Choroid plexus epithelial cell (primary cell): Measurements from ENCODE around the gene NAA11.
"Not testable (repeated sequence)": the region's sequence is repeated elsewhere in the genome, so short reads cannot be mapped to it uniquely, and the experiment has no call there.

Experiments used
- DNase-seq: peaks from one replicate; pipeline ENCODE4 v3.0.0-alpha.2; 2010; ENCODE audit warnings: low read depth
- H3K4me3 ChIP-seq: 2 replicates; pipeline ENCODE4 v1.5.1; 2011; ENCODE audit warnings: low read depth, mild to moderate bottlenecking, control low read depth, low read length, moderate library complexity
- CTCF ChIP-seq: conservative IDR thresholded peaks from 2 replicates; pipeline ENCODE4 v1.5.1; 2011; ENCODE audit warnings: low read depth, mild to moderate bottlenecking, control low read depth, inconsistent platforms, low read length, moderate library complexity

Gene NAA11

GRCh38 chr4:79288185-79288584 is 37.7 kb downstream of the NAA11 start:
- DNase-seq = no peak
- H3K4me3 ChIP-seq = no peak overlapping the region
- TF ChIP-seq CTCF = no peak

- TF ChIP-seq CTCF = no peak
- H3K4me3 ChIP-seq = no peak overlapping the region
- DNase-seq = no peak
These were observed 38.1 kb downstream of the NAA11 start for GRCh38 chr4:79287718-79288117.

- no peak for TF ChIP-seq CTCF
- no peak overlapping the region for H3K4me3 ChIP-seq
- DNase-seq = no peak
These were observed 38.8 kb downstream of the NAA11 start for GRCh38 chr4:79287076-79287475.

GRCh38 chr4:79281566-79282359 is 44.1 kb downstream of the NAA11 start:
- no peak for TF ChIP-seq CTCF
- DNase-seq = no peak
- no peak overlapping the region for H3K4me3 ChIP-seq

GRCh38 chr4:79277467-79277866 is 48.4 kb downstream of the NAA11 start:
- H3K4me3 ChIP-seq, DNase-seq: not testable (repeated sequence)

- no peak for TF ChIP-seq CTCF
- no peak for DNase-seq
- H3K4me3 ChIP-seq = no peak overlapping the region
These were observed 51.9 kb downstream of the NAA11 start for GRCh38 chr4:79273915-79274314.

- H3K4me3 ChIP-seq = no peak overlapping the region
- no peak for TF ChIP-seq CTCF
- no peak for DNase-seq
These were observed 53.1 kb downstream of the NAA11 start for GRCh38 chr4:79272761-79273160.

GRCh38 chr4:79272126-79272525 is 53.7 kb downstream of the NAA11 start:
- no peak for DNase-seq
- no peak for TF ChIP-seq CTCF
- no peak overlapping the region for H3K4me3 ChIP-seq
